ENCODE data around the gene MC2R.

Gene MC2R
- 0 reads per million in 2 donors for total RNA-seq

GRCh38 chr18:13915391-13915790 is at the start of gene MC2R:
Gene MC2R (minus strand): TSS chr18:13915536. CDS start chr18:13885518, 30,018 bp downstream.
- DNase-seq, result no peak

- DNase-seq, result no peak
Measured at GRCh38 chr18:13945811-13946210, 30.5 kb upstream of the MC2R start.

- no peak for DNase-seq
Measured at GRCh38 chr18:13943338-13943737, 28.0 kb upstream of the MC2R start.

GRCh38 chr18:13940326-13940725 is 25.0 kb upstream of the MC2R start:
- DNase-seq, result no peak

GRCh38 chr18:13934676-13935075 is 19.3 kb upstream of the MC2R start:
- no peak for DNase-seq

- DNase-seq, result no peak
Measured at GRCh38 chr18:13934058-13934457, 18.7 kb upstream of the MC2R start.

- no peak for DNase-seq
Measured at GRCh38 chr18:13932285-13933025, 17.1 kb upstream of the MC2R start.

GRCh38 chr18:13930964-13931363 is 15.6 kb upstream of the MC2R start:
- no peak for DNase-seq

GRCh38 chr18:13923221-13923620 is 7.9 kb upstream of the MC2R start:
- no peak for DNase-seq

- no peak for DNase-seq
Measured at GRCh38 chr18:13918898-13919297, 3.6 kb upstream of the MC2R start.

GRCh38 chr18:13917401-13917800 is 2.1 kb upstream of the MC2R start:
- no peak for DNase-seq

- DNase-seq, result no peak
Measured at GRCh38 chr18:13916559-13916958, 1.2 kb upstream of the MC2R start.

- no peak for DNase-seq
Measured at GRCh38 chr18:13915995-13916431, 677 bp upstream of the MC2R start.

GRCh38 chr18:13914756-13915155 is 580 bp downstream of the MC2R start:
- no peak for DNase-seq

- no peak for DNase-seq
Measured at GRCh38 chr18:13914170-13914569, 1.2 kb downstream of the MC2R start.

- DNase-seq, result no peak
Measured at GRCh38 chr18:13913205-13913604, 2.1 kb downstream of the MC2R start.

- DNase-seq, result no peak
Measured at GRCh38 chr18:13912601-13913000, 2.7 kb downstream of the MC2R start.

- DNase-seq, result no peak
Measured at GRCh38 chr18:13910986-13911385, 4.3 kb downstream of the MC2R start.

GRCh38 chr18:13910501-13910900 is 4.8 kb downstream of the MC2R start:
- no peak for DNase-seq

- DNase-seq, result no peak
Measured at GRCh38 chr18:13909141-13909940, 6.0 kb downstream of the MC2R start.

- DNase-seq, result no peak
Measured at GRCh38 chr18:13900633-13901032, 14.7 kb downstream of the MC2R start.

GRCh38 chr18:13895505-13896033 is 19.8 kb downstream of the MC2R start:
- no peak for DNase-seq

GRCh38 chr18:13894531-13894930 is 20.8 kb downstream of the MC2R start:
- no peak for DNase-seq

- no peak for DNase-seq
Measured at GRCh38 chr18:13893418-13893760, 21.9 kb downstream of the MC2R start.

All from T-helper 9 cell (primary cell).